CD14-positive monocyte (primary cell): ENCODE data around the gene MAP3K9. TPM values are rescaled to one million over a fixed set of nuclear protein-coding genes. Genes with fewer than 3 reads are reported as not detected.

Experiments used
- DNase-seq, 3 donors: peaks; one replicate each; pipeline ENCODE4 v3.0.0-alpha.2; 2011 to 2022
- H2AFZ ChIP-seq: 2 replicates; pipeline ENCODE4 v1.6.0; 2012; ENCODE audit warnings: mild to moderate bottlenecking, low read depth, low read length, inconsistent platforms; ENCODE audit not compliant: insufficient read depth, poor library complexity, severe bottlenecking
- H3K27ac ChIP-seq, 2 donors: 1 replicate in 1 of 2; 2 replicates in 1 of 2; pipeline ENCODE4 v1.5.1; 2012 to 2013; ENCODE audit warnings: low read length in 2 of 2, control low read depth in 1 of 2, inconsistent platforms in 1 of 2, low read depth in 1 of 2, mild to moderate bottlenecking in 1 of 2
- H3K27me3 ChIP-seq, 2 donors: one replicate each; pipeline versions ENCODE4 v1.6.0 to v1.6.1; 2011 to 2013; ENCODE audit warnings: low read length in 2 of 2; ENCODE audit not compliant: control insufficient read depth in 2 of 2, insufficient read depth in 2 of 2
- H3K36me3 ChIP-seq, 2 donors: replicated peaks in 1 of 2; 1 replicate in 1 of 2; 2 replicates in 1 of 2; pipeline versions ENCODE4 v1.5.1 to v1.6.1; 2012 to 2013; ENCODE audit warnings: low read length in 2 of 2, control low read depth in 1 of 2, inconsistent platforms in 1 of 2, mild to moderate bottlenecking in 1 of 2; ENCODE audit not compliant: insufficient read depth in 2 of 2, control insufficient read depth in 1 of 2
- H3K4me1 ChIP-seq, 2 donors: 1 replicate in 1 of 2; 2 replicates in 1 of 2; pipeline versions ENCODE4 v1.5.1 to v1.6.1; 2012 to 2013; ENCODE audit warnings: low read length in 2 of 2, control low read depth in 1 of 2, inconsistent platforms in 1 of 2, mild to moderate bottlenecking in 1 of 2, moderate library complexity in 1 of 2; ENCODE audit not compliant: insufficient read depth in 2 of 2, control insufficient read depth in 1 of 2
- H3K4me2 ChIP-seq: replicated peaks from 2 replicates; pipeline ENCODE3; 2012; ENCODE audit warnings: low read length, moderate library complexity, mild to moderate bottlenecking; ENCODE audit not compliant: poor library complexity, severe bottlenecking; ENCODE audit errors: extremely low read depth
- H3K4me3 ChIP-seq, 3 experiments: fragments of 200-600 bp in 1 of 3; sonication (generic) in 1 of 3; replicated peaks in 1 of 3; 1 replicate in 2 of 3; 2 replicates in 1 of 3; pipeline ENCODE4 v1.5.1; 2011 to 2013; ENCODE audit warnings: low read length in 3 of 3, mild to moderate bottlenecking in 3 of 3, control low read depth in 2 of 3, low read depth in 2 of 3, inconsistent platforms in 1 of 3, moderate library complexity in 1 of 3
- H3K79me2 ChIP-seq: 2 replicates; pipeline ENCODE4 v1.6.0; 2012; ENCODE audit warnings: mild to moderate bottlenecking, control low read depth, inconsistent platforms, low read length, moderate library complexity; ENCODE audit not compliant: insufficient read depth
- H3K9ac ChIP-seq: 2 replicates; pipeline ENCODE4 v1.6.0; 2017; ENCODE audit warnings: low read length, mild to moderate bottlenecking; ENCODE audit not compliant: insufficient read depth, poor library complexity, severe bottlenecking
- H3K9me3 ChIP-seq, 2 donors: replicated peaks in 1 of 2; 1 replicate in 1 of 2; 2 replicates in 1 of 2; pipeline versions ENCODE4 v1.5.1 to v1.6.1; 2012 to 2013; ENCODE audit warnings: low read length in 2 of 2, control low read depth in 1 of 2; ENCODE audit not compliant: control insufficient read depth in 1 of 2, insufficient read depth in 1 of 2
- H4K20me1 ChIP-seq: 2 replicates; pipeline ENCODE4 v1.6.0; 2012; ENCODE audit warnings: mild to moderate bottlenecking, low read length, control low read depth, moderate library complexity; ENCODE audit not compliant: insufficient read depth
- H3K27ac Mint-ChIP-seq, 7 donors: one replicate each; pipeline ENCODE4 v1.8.0; 2020; ENCODE audit warnings: mild to moderate bottlenecking in 7 of 7, mixed read lengths in 7 of 7, moderate library complexity in 6 of 7, inconsistent platforms in 2 of 7
- H3K27me3 Mint-ChIP-seq, 3 donors: one replicate each; pipeline ENCODE4 v1.8.0; 2021 to 2022; ENCODE audit warnings: low read depth in 3 of 3, mild to moderate bottlenecking in 3 of 3, mixed read lengths in 3 of 3, moderate library complexity in 3 of 3, inconsistent platforms in 1 of 3
- H3K36me3 Mint-ChIP-seq, 2 donors: one replicate each; pipeline ENCODE4 v1.8.0; 2020; ENCODE audit warnings: mixed read lengths in 2 of 2, inconsistent platforms in 1 of 2, mild to moderate bottlenecking in 1 of 2
- H3K4me1 Mint-ChIP-seq: one replicate; pipeline ENCODE4 v1.8.0; 2020; ENCODE audit warnings: mild to moderate bottlenecking, mixed read lengths
- H3K4me3 Mint-ChIP-seq, 2 donors: one replicate each; pipeline ENCODE4 v1.8.0; 2020; ENCODE audit warnings: mild to moderate bottlenecking in 2 of 2, mixed read lengths in 2 of 2, moderate library complexity in 1 of 2
- H3K9me3 Mint-ChIP-seq, 7 donors: one replicate each; pipeline ENCODE4 v1.8.0; 2020 to 2022; ENCODE audit warnings: mixed read lengths in 7 of 7, mild to moderate bottlenecking in 6 of 7, moderate library complexity in 6 of 7, inconsistent platforms in 2 of 7
- WGBS: methylation state at CpG from one replicate; pipeline ENCODE4 v1.1.5; 2013; ENCODE audit warnings: missing lambda C conversion rate; ENCODE audit not compliant: insufficient coverage; 5-methylcytosine and 5-hydroxymethylcytosine counted together
- intact Hi-C, 2 donors: fragments of 100-400 bp; cut with micrococcal nuclease; formaldehyde crosslinking; loops; one replicate each; pipeline versions ENCODE4 v1.15.0 to v1.15.1; 2023
- polyA plus RNA-seq, 3 donors: library from polyadenylated mRNA; depleted of rRNA in 1 of 3; unstranded in 2 of 3; stranded (reverse) in 1 of 3; fragments of 300-500 nt in 2 of 3; fragments of >200 nt in 1 of 3; fragmentation: Illumina TruSeq in 2 of 3; gene quantifications; 1 replicate in 2 of 3; 2 replicates in 1 of 3; pipeline ENCODE4 v1.2.3, GENCODE V29; 2012 to 2021
- TF ChIP-seq, protein P1 (sequence below): fragments of 200-600 bp; IDR thresholded peaks from one replicate; pipeline ENCODE4 v1.8.0; 2022; ENCODE audit warnings: antibody characterized with exemption, mild to moderate bottlenecking

MAP3K9 gene
- polyA plus RNA-seq, 3 donors: 0.01 TPM; not detected in 2

DNA sequence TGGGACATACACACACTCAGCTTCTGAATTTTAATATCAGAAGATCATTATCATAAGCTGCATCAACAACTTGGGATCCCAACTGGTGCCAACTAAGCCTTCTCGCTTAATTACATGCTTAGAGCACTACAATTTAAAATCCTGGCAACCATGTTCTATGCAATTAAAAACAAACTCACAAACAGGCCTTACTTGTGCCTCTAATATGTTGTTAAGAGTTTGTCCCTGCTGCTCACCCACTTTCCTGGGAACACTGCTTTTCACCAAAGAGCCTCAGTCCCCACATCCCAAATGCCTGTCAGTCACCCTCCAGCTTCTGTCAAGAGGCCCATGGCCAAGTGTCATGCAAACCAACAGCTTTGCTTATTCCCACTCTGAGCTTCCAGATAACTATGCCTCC, 97.9 kb downstream of the MAP3K9 start:
- Mint-ChIP-seq H3K9me3 (no peaks in the 10 kb centered on the region), H3K4me3 (no peak overlapping the region), H3K27me3 (peaks cover 2 to 8% (median 5%) of the 10 kb centered on the region in 3 donors), H3K4me1 (peaks cover 11% of the 10 kb centered on the region), H3K27ac (no peak overlapping the region), H3K36me3 (peaks cover 0 to 2% of the 10 kb centered on the region in 2 donors)
- no CpG with 5 or more reads among the region's 1 CpG for WGBS
- H3K4me2 ChIP-seq: no peak overlapping the region
- no peaks in the 10 kb centered on the region for H3K79me2 ChIP-seq
- no peaks in the 10 kb centered on the region for H4K20me1 ChIP-seq
- H3K36me3 ChIP-seq: no peaks in the 10 kb centered on the region
- intact Hi-C loops: loop anchor here in 1 of 2 donors (5.0 kb wide), 1 partner anchor 89 kb away; no protein-coding TSS in a partner anchor
- peaks cover 0 to 4% of the 10 kb centered on the region in 2 donors for H3K27me3 ChIP-seq
- TF ChIP-seq, protein P1, sequence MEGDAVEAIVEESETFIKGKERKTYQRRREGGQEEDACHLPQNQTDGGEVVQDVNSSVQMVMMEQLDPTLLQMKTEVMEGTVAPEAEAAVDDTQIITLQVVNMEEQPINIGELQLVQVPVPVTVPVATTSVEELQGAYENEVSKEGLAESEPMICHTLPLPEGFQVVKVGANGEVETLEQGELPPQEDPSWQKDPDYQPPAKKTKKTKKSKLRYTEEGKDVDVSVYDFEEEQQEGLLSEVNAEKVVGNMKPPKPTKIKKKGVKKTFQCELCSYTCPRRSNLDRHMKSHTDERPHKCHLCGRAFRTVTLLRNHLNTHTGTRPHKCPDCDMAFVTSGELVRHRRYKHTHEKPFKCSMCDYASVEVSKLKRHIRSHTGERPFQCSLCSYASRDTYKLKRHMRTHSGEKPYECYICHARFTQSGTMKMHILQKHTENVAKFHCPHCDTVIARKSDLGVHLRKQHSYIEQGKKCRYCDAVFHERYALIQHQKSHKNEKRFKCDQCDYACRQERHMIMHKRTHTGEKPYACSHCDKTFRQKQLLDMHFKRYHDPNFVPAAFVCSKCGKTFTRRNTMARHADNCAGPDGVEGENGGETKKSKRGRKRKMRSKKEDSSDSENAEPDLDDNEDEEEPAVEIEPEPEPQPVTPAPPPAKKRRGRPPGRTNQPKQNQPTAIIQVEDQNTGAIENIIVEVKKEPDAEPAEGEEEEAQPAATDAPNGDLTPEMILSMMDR: no peak
- no peak for DNase-seq
- H3K9me3 ChIP-seq: no peaks in the 10 kb centered on the region
- no peak overlapping the region for H3K9ac ChIP-seq
- peaks cover 3 to 7% of the 10 kb centered on the region in 2 donors for H3K4me1 ChIP-seq
- no peak overlapping the region for H2AFZ ChIP-seq
- no peak overlapping the region for H3K27ac ChIP-seq
- H3K4me3 ChIP-seq: no peak overlapping the region

DNA sequence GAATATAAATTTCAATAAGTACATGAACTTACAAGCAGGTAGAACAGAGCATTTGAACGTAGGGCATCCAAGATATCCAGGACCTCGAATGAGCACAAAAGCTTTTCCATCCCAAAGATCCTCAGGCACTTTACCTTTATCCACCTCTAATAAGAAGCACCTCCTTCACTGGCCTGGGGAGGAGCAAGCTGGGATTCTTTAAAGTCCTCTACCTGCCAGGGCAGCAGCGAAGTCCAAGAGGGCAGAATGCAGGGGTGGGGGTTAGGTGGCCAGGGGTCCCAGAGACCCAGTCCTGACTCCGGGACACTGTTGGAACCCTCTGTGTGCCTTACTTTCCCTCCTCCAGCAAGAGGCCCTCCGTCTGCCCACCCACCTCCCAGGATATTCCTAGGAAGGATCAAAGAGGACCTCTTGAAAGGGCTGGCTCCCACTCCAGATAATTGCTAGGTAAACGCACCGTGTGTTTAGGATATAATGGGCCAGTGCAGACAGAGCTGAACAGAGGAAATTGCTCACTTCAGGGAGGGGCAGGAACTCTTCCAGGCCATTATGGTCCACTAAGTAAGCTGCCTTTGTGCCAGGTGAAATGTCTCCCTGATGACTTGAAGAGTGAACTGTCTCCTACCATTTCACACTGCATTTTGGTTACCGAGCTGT, 99.5 kb downstream of the MAP3K9 start:
- no peaks in the 10 kb centered on the region for H4K20me1 ChIP-seq
- no peak overlapping the region for H2AFZ ChIP-seq
- H3K4me1 ChIP-seq: peaks cover 3 to 7% of the 10 kb centered on the region in 2 donors
- no peaks in the 10 kb centered on the region for H3K79me2 ChIP-seq
- H3K4me3 ChIP-seq: no peak overlapping the region
- WGBS: no CpG with 5 or more reads among the region's 8 CpGs
- TF ChIP-seq, protein P1: no peak
- peaks cover 0 to 3% of the 10 kb centered on the region in 2 donors for H3K36me3 Mint-ChIP-seq
- peaks cover 11% of the 10 kb centered on the region for H3K4me1 Mint-ChIP-seq
- H3K27me3 Mint-ChIP-seq: peaks cover 3 to 7% (median 6%) of the 10 kb centered on the region in 3 donors
- no peak overlapping the region for H3K9ac ChIP-seq
- H3K9me3 ChIP-seq: no peaks in the 10 kb centered on the region
- H3K27ac Mint-ChIP-seq: no peak overlapping the region
- DNase-seq: no peak
- no peak overlapping the region for H3K4me3 Mint-ChIP-seq
- no peaks in the 10 kb centered on the region for H3K27me3 ChIP-seq
- H3K4me2 ChIP-seq: no peak overlapping the region
- intact Hi-C loops: loop anchor here in 1 of 2 donors (5.0 kb wide), 1 partner anchor 88 kb away; no protein-coding TSS in a partner anchor
- no peak overlapping the region for H3K27ac ChIP-seq
- H3K36me3 ChIP-seq: no peaks in the 10 kb centered on the region
- no peaks in the 10 kb centered on the region for H3K9me3 Mint-ChIP-seq
